HEK293 (cell line): ENCODE results near the gene SMARCD1.

Experiments
- CTCF ChIP-seq: fragments of 450-650 bp; formaldehyde crosslinking; IDR thresholded peaks from 2 replicates; pipeline ENCODE4 v1.5.1; 2016; ENCODE audit warnings: missing biosample characterization, missing genetic modification characterization
- IKZF3 ChIP-seq: fragments of 450-650 bp; IDR thresholded peaks from 2 replicates; pipeline ENCODE4 v1.5.0; 2018; ENCODE audit warnings: missing biosample characterization, mild to moderate bottlenecking, missing genetic modification characterization, moderate library complexity
- INSM2 ChIP-seq: fragments of 450-650 bp; formaldehyde crosslinking; IDR thresholded peaks from 2 replicates; pipeline ENCODE4 v1.5.1; 2016; ENCODE audit warnings: missing biosample characterization, missing genetic modification characterization
- KLF1 ChIP-seq: fragments of 450-650 bp; formaldehyde crosslinking; IDR thresholded peaks from 2 replicates; pipeline ENCODE4 v1.5.1; 2016; ENCODE audit warnings: missing biosample characterization, missing genetic modification characterization
- KLF8 ChIP-seq: fragments of 450-650 bp; formaldehyde crosslinking; IDR thresholded peaks from 2 replicates; pipeline ENCODE4 v1.5.1; 2016; ENCODE audit warnings: missing biosample characterization, missing genetic modification characterization
- PRDM10 ChIP-seq: fragments of 450-650 bp; formaldehyde crosslinking; IDR thresholded peaks from 2 replicates; pipeline ENCODE4 v1.5.1; 2016; ENCODE audit warnings: missing biosample characterization, missing genetic modification characterization
- SP7 ChIP-seq: fragments of 450-650 bp; formaldehyde crosslinking; IDR thresholded peaks from 2 replicates; pipeline ENCODE4 v1.5.1; 2016; ENCODE audit warnings: missing biosample characterization, missing genetic modification characterization
- ZBTB10 ChIP-seq: fragments of 450-650 bp; formaldehyde crosslinking; IDR thresholded peaks from 2 replicates; pipeline ENCODE4 v1.5.1; 2016; ENCODE audit warnings: missing biosample characterization, missing genetic modification characterization
- ZBTB17 ChIP-seq: fragments of 450-650 bp; formaldehyde crosslinking; IDR thresholded peaks from 2 replicates; pipeline ENCODE4 v1.5.1; 2016; ENCODE audit warnings: missing biosample characterization, missing genetic modification characterization
- ZNF132 ChIP-seq: fragments of 450-650 bp; formaldehyde crosslinking; IDR thresholded peaks from 2 replicates; pipeline ENCODE4 v1.5.1; 2017; ENCODE audit warnings: missing biosample characterization, missing genetic modification characterization, borderline replicate concordance
- ZNF146 ChIP-seq: fragments of 450-650 bp; formaldehyde crosslinking; IDR thresholded peaks from 2 replicates; pipeline ENCODE4 v1.5.1; 2016; ENCODE audit warnings: missing biosample characterization, missing genetic modification characterization
- ZNF202 ChIP-seq: fragments of 450-650 bp; formaldehyde crosslinking; IDR thresholded peaks from 2 replicates; pipeline ENCODE4 v1.5.1; 2016; ENCODE audit warnings: missing biosample characterization, missing genetic modification characterization, borderline replicate concordance
- ZNF26 ChIP-seq: fragments of 450-650 bp; formaldehyde crosslinking; IDR thresholded peaks from 2 replicates; pipeline ENCODE4 v1.5.1; 2016; ENCODE audit warnings: missing biosample characterization, missing genetic modification characterization
- ZNF302 ChIP-seq: fragments of 450-650 bp; formaldehyde crosslinking; IDR thresholded peaks from 2 replicates; pipeline ENCODE4 v1.5.1; 2016; ENCODE audit warnings: missing biosample characterization, missing genetic modification characterization, low read depth
- ZNF404 ChIP-seq: fragments of 450-650 bp; formaldehyde crosslinking; IDR thresholded peaks from 2 replicates; pipeline ENCODE4 v1.5.1; 2017; ENCODE audit warnings: missing biosample characterization, missing genetic modification characterization
- ZNF433 ChIP-seq: fragments of 450-650 bp; formaldehyde crosslinking; IDR thresholded peaks from 2 replicates; pipeline ENCODE4 v1.5.1; 2016; ENCODE audit warnings: missing biosample characterization, missing genetic modification characterization, low read depth
- ZNF518A ChIP-seq: fragments of 450-650 bp; formaldehyde crosslinking; conservative IDR thresholded peaks from 2 replicates; pipeline ENCODE4 v1.5.1; 2016; ENCODE audit warnings: low read depth, missing biosample characterization, missing genetic modification characterization
- ZNF530 ChIP-seq: fragments of 450-650 bp; formaldehyde crosslinking; IDR thresholded peaks from 2 replicates; pipeline ENCODE4 v1.5.1; 2016; ENCODE audit warnings: low read depth, missing biosample characterization, missing genetic modification characterization
- ZNF561 ChIP-seq: fragments of 450-650 bp; IDR thresholded peaks from 2 replicates; pipeline ENCODE4 v1.5.1; 2018; ENCODE audit warnings: missing biosample characterization, missing genetic modification characterization, borderline replicate concordance
- ZNF610 ChIP-seq: fragments of 450-650 bp; formaldehyde crosslinking; IDR thresholded peaks from 2 replicates; pipeline ENCODE4 v1.5.1; 2016; ENCODE audit warnings: missing biosample characterization, missing genetic modification characterization, borderline replicate concordance
- ZNF621 ChIP-seq: fragments of 450-650 bp; formaldehyde crosslinking; IDR thresholded peaks from 2 replicates; pipeline ENCODE4 v1.5.1; 2017; ENCODE audit warnings: missing biosample characterization, missing genetic modification characterization
- ZNF654 ChIP-seq: fragments of 450-650 bp; formaldehyde crosslinking; IDR thresholded peaks from 2 replicates; pipeline ENCODE4 v1.5.1; 2016; ENCODE audit warnings: low read depth, missing biosample characterization, missing genetic modification characterization

SMARCD1 gene

GRCh38 chr12:50055831-50056638, 29.1 kb upstream of the SMARCD1 start (continued):
- TF ChIP-seq PRDM10 (tag by site-specific recombination), result peak; percentile 58
- TF ChIP-seq ZNF302 (tag by site-specific recombination), result no peak
- TF ChIP-seq ZNF530 (tag by site-specific recombination), result no peak
- TF ChIP-seq IKZF3 (tag by site-specific recombination), result peak; percentile 75; the same call in 1 of the 2 replicates
- TF ChIP-seq CTCF (tag by site-specific recombination), result peak; percentile 86
- no peak for TF ChIP-seq ZNF202 (tag by site-specific recombination)
- TF ChIP-seq ZNF621, result no peak
- peak; percentile 56 for TF ChIP-seq ZBTB17 (tag by site-specific recombination)
- TF ChIP-seq ZNF654 (tag by site-specific recombination), result peak; percentile 92
- peak; percentile 34 for TF ChIP-seq SP7 (tag by site-specific recombination)
- peak; percentile 38; the same call in 1 of the 2 replicates for TF ChIP-seq KLF8 (tag by site-specific recombination)
- no peak for TF ChIP-seq ZNF610 (tag by site-specific recombination)
- no peak for TF ChIP-seq ZNF26 (tag by site-specific recombination)
- TF ChIP-seq ZNF146 (tag by site-specific recombination), result no peak; the same call in 1 of the 2 replicates
- TF ChIP-seq ZBTB10 (tag by site-specific recombination), result peak; percentile 87
- TF ChIP-seq ZNF404 (tag by site-specific recombination), result no peak
- TF ChIP-seq ZNF518A (tag by site-specific recombination), result no peak
- TF ChIP-seq KLF1 (tag by site-specific recombination), result no peak
- no peak for TF ChIP-seq ZNF132 (tag by site-specific recombination)
- TF ChIP-seq INSM2, result no peak
- TF ChIP-seq ZNF433, result no peak
- peak; percentile 26; the same call in 1 of the 2 replicates for TF ChIP-seq ZNF561 (tag by site-specific recombination)
